ENCODE measurements around the gene CGNL1. TPM values are rescaled to one million over a fixed set of nuclear protein-coding genes. Genes with fewer than 3 reads are reported as not detected.
A peak's percentile ranks its signal among the peaks of the same experiment; 100 is the strongest.

The CGNL1 gene
- total and polyA plus RNA-seq, 5 experiments from 2014 or later, result not detected

DNA sequence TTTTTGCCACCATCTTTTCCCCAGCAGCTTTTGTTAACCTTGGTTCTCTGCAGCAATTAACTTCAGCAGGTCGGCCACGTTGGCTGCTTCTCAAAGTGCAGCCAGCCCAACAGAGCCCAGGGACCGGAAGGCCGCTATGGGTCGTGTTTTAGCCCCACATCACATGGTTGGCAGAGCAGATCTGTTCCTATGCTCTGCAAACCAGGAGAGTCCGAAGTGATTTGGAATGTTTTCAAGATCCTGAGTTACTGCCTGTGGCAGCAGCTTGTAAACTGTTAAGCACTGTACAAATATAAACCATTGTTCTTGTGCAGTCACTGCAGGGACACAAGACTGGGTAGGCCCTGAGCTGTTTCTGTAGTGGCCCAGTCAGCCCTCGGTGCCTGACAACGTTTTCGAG is 145.8 kb downstream of the CGNL1 start:
- H3K4me1 Mint-ChIP-seq, result no peaks in the 10 kb centered on the region
- no peaks in the 10 kb centered on the region for H3K9me3 Mint-ChIP-seq
- H3K27me3 Mint-ChIP-seq, result peaks cover 0 to 3% (median 0%) of the 10 kb centered on the region in 5 donors
- no peaks in the 10 kb centered on the region for H3K36me3 Mint-ChIP-seq
- H3K27ac Mint-ChIP-seq, result no peak overlapping the region
- ATAC-seq (no peak), DNase-seq (no peak)
- no peak overlapping the region for H3K4me3 Mint-ChIP-seq
- POLR2A ChIA-PET, result no interaction called here

DNA sequence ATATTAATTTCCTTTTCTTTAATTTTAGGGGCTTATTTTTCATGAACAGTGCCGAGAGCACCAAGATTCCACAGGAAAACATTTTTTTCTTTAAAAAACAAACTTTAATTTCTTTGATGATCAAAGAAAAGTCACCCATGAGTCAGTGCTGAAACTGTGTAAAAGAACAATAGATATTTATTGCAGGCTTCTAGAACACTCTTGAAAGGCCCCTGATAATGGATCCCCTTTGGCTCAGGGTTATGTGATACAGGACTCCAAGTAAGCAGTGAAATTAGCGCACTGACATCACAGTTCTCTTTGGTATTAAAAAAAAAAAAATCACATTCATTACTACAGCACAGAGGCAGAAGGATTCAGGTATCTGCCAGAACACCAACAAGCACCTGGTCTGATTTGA is 149.3 kb downstream of the CGNL1 start:
- H3K36me3 Mint-ChIP-seq, result no peaks in the 10 kb centered on the region
- ATAC-seq (no peak), DNase-seq (no peak)
- no peaks in the 10 kb centered on the region for H3K4me1 Mint-ChIP-seq
- H3K27ac Mint-ChIP-seq, result no peak overlapping the region
- POLR2A ChIA-PET, result no interaction called here
- H3K9me3 Mint-ChIP-seq, result no peaks in the 10 kb centered on the region
- H3K27me3 Mint-ChIP-seq, result peaks cover 0 to 5% (median 2%) of the 10 kb centered on the region in 5 donors
- H3K4me3 Mint-ChIP-seq, result no peak overlapping the region

DNA sequence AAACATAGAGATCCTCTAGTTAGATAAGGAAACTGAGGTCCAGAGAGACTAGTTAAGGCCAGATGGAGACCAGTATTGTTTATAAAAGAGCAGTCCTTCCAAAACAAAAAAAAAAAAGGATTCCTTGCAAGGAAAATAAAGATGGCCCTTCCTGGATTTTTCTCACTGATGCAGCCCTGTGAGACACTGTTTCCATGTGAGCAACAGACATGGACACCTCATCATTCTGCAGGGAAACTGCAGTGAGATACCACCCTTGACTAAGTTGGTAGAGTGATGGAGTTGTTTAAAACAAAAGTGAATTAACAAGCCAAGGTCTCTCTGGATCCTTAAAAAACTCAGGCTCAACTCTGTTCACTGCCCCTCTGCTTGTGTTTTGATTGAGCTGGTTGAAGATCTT is 149.8 kb downstream of the CGNL1 start:
- H3K4me1 Mint-ChIP-seq, result no peaks in the 10 kb centered on the region
- H3K27me3 Mint-ChIP-seq, result peaks cover 0 to 5% (median 2%) of the 10 kb centered on the region in 5 donors
- H3K27ac Mint-ChIP-seq, result no peak overlapping the region
- H3K36me3 Mint-ChIP-seq, result no peaks in the 10 kb centered on the region
- DNase-seq, result no peak
- H3K4me3 Mint-ChIP-seq, result no peak overlapping the region
- no peaks in the 10 kb centered on the region for H3K9me3 Mint-ChIP-seq
- no peak for ATAC-seq
- POLR2A ChIA-PET, result no interaction called here

DNA sequence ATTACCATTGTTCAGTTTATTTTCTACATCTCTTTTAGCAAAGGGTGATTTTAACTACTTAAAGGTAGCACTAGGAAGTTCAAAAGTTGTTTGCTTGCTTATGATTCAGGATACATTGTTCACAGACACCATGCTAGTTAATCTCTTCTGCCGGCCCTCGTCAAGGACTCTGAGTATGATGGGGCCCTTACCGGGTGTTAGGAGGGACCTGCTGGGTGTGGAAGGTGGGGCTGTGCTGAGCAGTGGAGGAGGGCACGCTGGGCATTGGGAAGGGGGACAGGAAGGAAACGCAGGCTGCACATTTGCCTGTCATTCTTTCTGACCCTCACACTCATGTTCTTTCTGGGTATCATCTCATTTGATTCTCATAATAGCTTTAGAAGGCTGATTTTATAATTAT is 150.3 kb downstream of the CGNL1 start:
- POLR2A ChIA-PET, result no interaction called here
- Mint-ChIP-seq H3K27ac (peak overlapping the region in 1 of 10 donors; percentile 63), H3K4me1 (no peaks in the 10 kb centered on the region), H3K27me3 (peaks cover 0 to 5% (median 3%) of the 10 kb centered on the region in 5 donors), H3K4me3 (no peak overlapping the region), H3K9me3 (no peaks in the 10 kb centered on the region), H3K36me3 (no peaks in the 10 kb centered on the region)
- DNase-seq (no peak), ATAC-seq (no peak)

DNA sequence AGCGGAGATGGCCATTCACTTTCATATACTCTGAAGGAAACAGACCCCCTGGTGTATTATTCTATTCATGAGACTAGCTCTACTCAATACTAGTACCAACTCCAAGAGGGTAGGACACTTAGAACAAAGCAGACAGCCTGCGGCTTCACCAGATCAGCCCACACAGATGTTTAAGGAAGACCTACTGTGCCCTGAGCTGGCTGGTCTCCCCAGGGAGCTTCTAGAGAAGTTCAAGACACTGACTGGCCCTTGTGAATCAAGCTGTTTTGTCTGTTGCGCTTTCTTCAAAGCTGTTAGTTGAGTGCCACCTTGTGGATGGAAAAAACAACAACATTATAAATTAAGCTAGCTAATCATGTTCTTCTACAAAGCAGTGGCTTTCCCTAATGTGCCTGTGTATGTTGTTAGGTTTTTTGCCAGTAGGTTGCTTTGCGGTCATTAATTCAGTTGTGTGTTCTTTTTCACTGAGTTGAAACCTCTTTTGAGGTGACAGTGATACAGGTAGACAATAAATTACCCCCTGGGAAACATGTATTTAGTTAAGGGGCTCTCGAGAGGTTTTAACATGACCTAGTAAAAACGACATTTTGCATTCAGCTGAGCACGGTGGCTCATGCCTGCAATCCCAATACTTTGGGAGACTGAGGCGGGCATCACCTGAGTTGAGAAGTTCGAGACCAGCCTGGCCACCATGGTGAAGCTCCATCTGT is 151.2 kb downstream of the CGNL1 start:
- ATAC-seq, result peak in 1 of 2 donors; percentile 47

DNA sequence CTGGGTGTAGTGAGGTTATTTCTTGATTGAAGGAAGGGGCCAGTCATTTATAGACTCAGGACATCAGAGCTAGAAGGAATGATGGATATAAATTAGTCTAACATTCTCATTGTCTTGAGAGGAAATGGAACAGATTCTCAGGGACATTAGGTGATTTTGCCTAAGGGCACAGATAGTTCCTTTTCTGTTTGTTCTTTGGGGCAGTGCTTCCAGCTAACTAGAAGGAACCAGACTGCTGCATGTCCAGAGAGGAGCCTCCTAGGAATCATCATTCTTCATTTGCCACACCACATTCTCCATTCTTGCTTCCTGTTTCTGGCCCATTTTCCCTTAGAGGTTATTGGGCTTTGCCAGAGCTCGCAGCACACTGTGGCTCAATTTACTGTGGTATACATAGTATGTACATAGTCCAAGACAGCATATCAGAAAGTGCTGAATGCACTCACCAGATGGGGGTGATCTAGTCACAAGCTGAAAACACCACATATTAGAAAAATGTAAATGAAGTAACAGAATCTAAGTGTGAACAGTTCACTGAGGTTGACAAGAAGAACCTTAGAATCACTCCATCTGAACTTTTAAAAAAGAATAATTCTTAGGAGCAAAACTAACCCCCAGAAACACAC is 152.7 kb downstream of the CGNL1 start:
- Mint-ChIP-seq H3K27me3 (peaks cover 0 to 14% (median 8%) of the 10 kb centered on the region in 5 donors), H3K4me3 (no peak overlapping the region), H3K36me3 (no peaks in the 10 kb centered on the region), H3K4me1 (no peaks in the 10 kb centered on the region), H3K27ac (no peak overlapping the region), H3K9me3 (no peaks in the 10 kb centered on the region)
- DNase-seq, result no peak
- POLR2A ChIA-PET, result no interaction called here
- no peak for ATAC-seq

More for the DNA sequence above, 151.2 kb downstream of the CGNL1 start:
- no peaks in the 10 kb centered on the region for H3K36me3 Mint-ChIP-seq
- H3K9me3 Mint-ChIP-seq, result no peaks in the 10 kb centered on the region
- H3K4me3 Mint-ChIP-seq, result no peak overlapping the region
- peak in 5 of 10 donors; percentile 3 to 47 (median 33) for DNase-seq
- no peaks in the 10 kb centered on the region for H3K4me1 Mint-ChIP-seq
- H3K27ac Mint-ChIP-seq, result no peak overlapping the region
- peaks cover 0 to 9% (median 5%) of the 10 kb centered on the region in 5 donors for H3K27me3 Mint-ChIP-seq
- POLR2A ChIA-PET, result no interaction called here

DNA sequence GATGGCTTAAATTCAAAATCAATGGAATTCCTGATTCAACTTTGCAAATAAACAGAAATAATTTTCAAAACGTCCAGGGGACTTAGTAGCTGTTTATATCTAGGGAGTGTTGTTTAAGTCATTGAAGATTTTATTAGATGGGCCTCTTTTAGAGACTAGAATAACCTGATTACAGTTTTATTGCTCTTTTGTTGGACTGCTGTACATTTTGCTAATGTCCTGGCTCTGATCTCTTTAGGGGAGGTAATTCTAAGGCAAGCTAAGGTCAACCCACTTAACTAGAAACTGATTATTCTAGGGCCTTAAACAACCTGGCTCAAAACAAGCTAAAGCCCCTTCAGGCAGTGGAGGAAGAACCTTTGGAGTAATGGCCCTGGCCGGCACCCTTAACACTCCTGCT is 153.4 kb downstream of the CGNL1 start:
- Mint-ChIP-seq H3K36me3 (no peaks in the 10 kb centered on the region), H3K4me1 (no peaks in the 10 kb centered on the region), H3K27ac (no peak overlapping the region), H3K4me3 (no peak overlapping the region), H3K27me3 (peaks cover 0 to 14% (median 7%) of the 10 kb centered on the region in 5 donors), H3K9me3 (no peaks in the 10 kb centered on the region)
- ATAC-seq (no peak), DNase-seq (no peak)
- POLR2A ChIA-PET, result no interaction called here

DNA sequence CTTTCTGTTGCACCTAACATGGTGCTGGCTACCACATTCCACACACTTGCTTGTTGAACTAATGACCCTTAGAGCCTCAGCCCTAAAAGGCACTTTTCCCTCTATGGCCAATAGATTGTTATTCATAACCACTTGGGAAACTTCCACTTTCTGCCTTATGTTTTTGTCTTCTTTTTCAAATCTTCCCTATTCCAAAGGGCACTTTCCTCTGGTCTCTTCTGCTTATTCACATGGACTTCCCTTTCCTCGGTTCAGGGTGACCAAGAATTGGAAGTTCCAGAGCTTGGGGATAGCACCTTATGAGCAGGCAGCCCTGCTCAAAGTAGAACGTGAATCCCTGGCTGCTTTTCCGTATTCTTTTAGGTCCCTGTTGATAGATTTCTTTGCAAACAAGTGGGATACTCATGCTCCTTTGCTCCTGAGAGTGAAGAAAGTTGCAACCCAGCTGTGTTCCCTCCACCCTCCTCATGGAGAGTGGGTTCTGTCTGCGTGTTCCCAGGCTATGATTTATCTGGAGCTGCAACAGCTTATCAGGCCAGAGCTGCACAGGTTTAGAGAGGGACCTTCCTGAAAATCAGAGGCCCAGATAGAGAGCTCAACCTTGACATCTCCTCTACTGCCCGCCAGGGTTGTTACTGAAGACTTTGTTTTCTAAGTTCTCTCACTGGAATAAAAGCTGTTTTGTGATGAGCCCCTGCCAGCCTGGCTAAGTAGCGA is 156.6 kb downstream of the CGNL1 start:
- H3K27me3 Mint-ChIP-seq, result peaks cover 3 to 14% (median 7%) of the 10 kb centered on the region in 5 donors
- no peak for ATAC-seq
- H3K4me1 Mint-ChIP-seq, result no peaks in the 10 kb centered on the region
- peaks cover 0 to 11% (median 1%) of the 10 kb centered on the region in 9 donors for H3K9me3 Mint-ChIP-seq
- no peak for DNase-seq
- POLR2A ChIA-PET, result no interaction called here
- no peak overlapping the region for H3K4me3 Mint-ChIP-seq
- no peaks in the 10 kb centered on the region for H3K36me3 Mint-ChIP-seq
- peak overlapping the region in 1 of 10 donors; percentile 17 for H3K27ac Mint-ChIP-seq

DNA sequence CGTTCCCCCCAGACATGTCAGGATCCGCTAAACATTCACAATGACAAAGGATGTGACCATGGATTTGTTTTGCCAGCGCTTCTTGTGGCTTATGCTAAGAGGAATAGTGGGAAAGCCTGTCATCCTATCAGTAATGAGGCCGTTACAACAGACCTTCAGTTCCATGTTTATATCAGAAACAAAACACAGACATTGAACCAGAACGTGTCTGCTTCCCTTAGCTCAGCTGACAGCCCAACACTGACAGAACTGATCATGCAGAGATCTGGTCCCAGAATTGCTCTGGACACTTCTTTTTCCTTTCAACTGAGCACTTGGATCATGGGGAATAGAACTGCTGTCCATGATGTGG is 157.1 kb downstream of the CGNL1 start:
- no peak overlapping the region for H3K27ac Mint-ChIP-seq
- POLR2A ChIA-PET, result no interaction called here

DNA sequence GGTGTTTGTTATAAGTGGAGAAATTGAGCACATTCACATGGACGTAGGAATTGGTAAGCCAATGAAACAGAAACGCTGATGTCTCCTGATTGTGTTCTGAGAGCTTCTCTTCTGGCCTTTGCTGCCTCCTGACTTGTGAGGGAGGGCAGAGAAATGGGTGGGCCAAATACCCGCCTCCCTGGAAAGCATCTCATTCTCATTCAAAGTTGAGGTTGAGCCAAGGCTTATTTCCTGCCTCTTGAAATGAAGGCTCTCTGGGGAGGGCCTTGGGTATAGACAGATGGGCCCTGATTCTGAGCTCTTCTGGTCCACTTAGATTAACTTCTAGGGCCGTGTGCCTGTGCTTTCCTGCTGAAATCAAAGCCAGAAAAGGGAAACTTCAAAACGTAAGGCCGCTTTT is 158.0 kb downstream of the CGNL1 start:
- Mint-ChIP-seq H3K27me3 (peaks cover 0 to 16% (median 7%) of the 10 kb centered on the region in 5 donors), H3K9me3 (peaks cover 0 to 11% (median 1%) of the 10 kb centered on the region in 9 donors), H3K27ac (no peak overlapping the region), H3K36me3 (no peaks in the 10 kb centered on the region), H3K4me1 (no peaks in the 10 kb centered on the region), H3K4me3 (no peak overlapping the region)
- POLR2A ChIA-PET, result no interaction called here
- no peak for ATAC-seq
- no peak for DNase-seq

More for the DNA sequence above, 157.1 kb downstream of the CGNL1 start:
- H3K36me3 Mint-ChIP-seq, result no peaks in the 10 kb centered on the region
- no peak for ATAC-seq
- H3K4me3 Mint-ChIP-seq, result no peak overlapping the region
- peaks cover 3 to 14% (median 7%) of the 10 kb centered on the region in 5 donors for H3K27me3 Mint-ChIP-seq
- DNase-seq, result no peak
- peaks cover 0 to 11% (median 1%) of the 10 kb centered on the region in 9 donors for H3K9me3 Mint-ChIP-seq
- no peaks in the 10 kb centered on the region for H3K4me1 Mint-ChIP-seq

DNA sequence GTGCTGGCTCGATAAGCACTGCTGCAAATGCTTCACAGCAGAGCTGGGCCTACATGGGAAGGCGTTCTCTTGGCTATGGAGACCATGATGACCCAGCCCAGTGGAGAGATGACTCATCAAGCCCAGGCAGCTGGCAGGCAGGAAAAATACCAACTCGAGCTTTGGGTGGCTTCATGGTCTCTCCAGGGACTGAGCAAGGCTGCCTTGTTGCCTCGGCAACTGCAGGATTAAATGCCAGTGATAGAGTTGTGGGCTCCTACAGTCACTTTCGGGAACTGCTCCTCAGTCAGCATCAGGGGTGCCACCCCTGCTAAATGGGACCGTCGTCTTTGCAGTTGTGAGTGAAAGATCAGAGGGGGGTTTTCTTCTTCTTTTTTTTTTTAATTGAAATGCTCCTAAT is 160.8 kb downstream of the CGNL1 start:
- Mint-ChIP-seq H3K27me3 (peaks cover 0 to 26% (median 11%) of the 10 kb centered on the region in 5 donors), H3K9me3 (peaks cover 0 to 11% (median 1%) of the 10 kb centered on the region in 9 donors), H3K36me3 (no peaks in the 10 kb centered on the region), H3K4me3 (no peak overlapping the region), H3K27ac (no peak overlapping the region), H3K4me1 (no peaks in the 10 kb centered on the region)
- POLR2A ChIA-PET, result no interaction called here
- DNase-seq (no peak), ATAC-seq (no peak)

DNA sequence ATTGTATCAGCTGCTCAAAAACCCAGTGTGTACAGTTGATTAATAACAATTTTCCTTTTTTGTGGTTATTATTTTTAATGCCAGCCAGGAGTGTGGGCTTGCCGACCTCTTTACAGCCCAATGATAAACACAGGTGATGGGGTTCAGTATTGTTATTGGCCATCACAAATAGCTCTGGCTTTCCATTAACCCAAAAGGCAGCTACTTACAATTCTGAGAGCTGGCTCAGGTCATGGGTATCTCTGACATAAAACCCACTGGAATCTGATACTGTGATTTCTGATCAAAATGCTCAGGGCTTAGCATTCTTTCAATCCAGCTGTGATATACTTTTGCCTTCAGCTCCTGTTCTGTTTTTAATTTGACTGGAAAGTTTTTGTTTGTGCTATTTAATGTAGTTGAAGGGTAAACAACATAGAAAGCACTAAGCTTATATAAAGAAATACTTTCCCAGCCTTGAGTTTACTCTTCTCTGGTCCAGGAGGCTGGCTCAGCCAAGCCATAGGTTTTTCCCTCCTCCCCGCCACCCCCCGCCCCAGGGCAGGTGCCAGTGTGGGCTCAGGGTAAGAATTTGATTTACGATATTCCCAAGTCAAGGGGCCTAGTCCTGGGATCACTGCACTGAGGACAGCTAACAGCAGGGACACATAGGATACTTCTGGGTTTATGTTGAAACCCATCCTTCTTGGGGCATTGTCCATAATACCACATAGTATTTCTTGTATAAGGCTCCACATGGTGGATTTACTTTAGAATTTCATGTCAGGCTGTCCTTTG is 161.4 kb downstream of the CGNL1 start:
- H3K4me3 Mint-ChIP-seq, result no peak overlapping the region
- peaks cover 0 to 24% (median 11%) of the 10 kb centered on the region in 5 donors for H3K27me3 Mint-ChIP-seq
- DNase-seq, result no peak
- no peaks in the 10 kb centered on the region for H3K4me1 Mint-ChIP-seq
- H3K27ac Mint-ChIP-seq, result no peak overlapping the region
- H3K36me3 Mint-ChIP-seq, result no peaks in the 10 kb centered on the region
- H3K9me3 Mint-ChIP-seq, result peaks cover 0 to 11% (median 1%) of the 10 kb centered on the region in 9 donors
- ATAC-seq, result no peak
- POLR2A ChIA-PET, result no interaction called here

DNA sequence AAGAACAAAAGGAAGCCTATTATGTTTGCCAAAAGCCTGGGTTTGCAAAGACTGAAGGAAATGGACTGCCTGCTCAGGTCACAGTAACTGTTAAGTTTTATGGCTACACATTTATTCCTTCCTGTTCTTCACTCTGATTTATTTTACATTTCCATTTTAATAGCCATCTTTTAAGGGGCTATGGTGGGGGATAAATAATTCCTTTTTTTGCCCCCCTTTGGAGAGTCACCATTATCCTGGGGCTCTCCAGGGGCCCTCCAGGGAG is 161.9 kb downstream of the CGNL1 start:
- Mint-ChIP-seq H3K27me3 (peaks cover 0 to 23% (median 11%) of the 10 kb centered on the region in 5 donors), H3K27ac (no peak overlapping the region), H3K36me3 (no peaks in the 10 kb centered on the region), H3K9me3 (peaks cover 0 to 11% (median 1%) of the 10 kb centered on the region in 9 donors), H3K4me1 (no peaks in the 10 kb centered on the region), H3K4me3 (no peak overlapping the region)
- ATAC-seq (no peak), DNase-seq (no peak)
- POLR2A ChIA-PET, result no interaction called here

Data from naive thymus-derived CD8-positive, alpha-beta T cell (primary cell).